HUES64 (cell line): Measurements from ENCODE around the gene FGF11.
"Not testable (repeated sequence)": the region's sequence is repeated elsewhere in the genome, so short reads cannot be mapped to it uniquely, and the experiment has no call there.

Experiments
- H3K27ac ChIP-seq: 2 replicates; pipeline ENCODE4 v1.7.0; 2013; ENCODE audit warnings: low read depth, low read length, inconsistent platforms
- H3K27me3 ChIP-seq: 2 replicates; pipeline ENCODE4 v1.6.1; 2013; ENCODE audit warnings: mild to moderate bottlenecking, low read length; ENCODE audit not compliant: insufficient read depth
- H3K36me3 ChIP-seq: 2 replicates; pipeline ENCODE4 v1.6.1; 2013; ENCODE audit warnings: mild to moderate bottlenecking, low read length; ENCODE audit not compliant: insufficient read depth
- H3K4me1 ChIP-seq: 2 replicates; pipeline ENCODE4 v1.6.1; 2013; ENCODE audit warnings: mild to moderate bottlenecking, low read length, moderate library complexity; ENCODE audit not compliant: insufficient read depth
- H3K4me3 ChIP-seq: 2 replicates; pipeline ENCODE4 v1.5.1; 2013; ENCODE audit warnings: mild to moderate bottlenecking, low read length, moderate library complexity
- H3K9ac ChIP-seq: 2 replicates; pipeline ENCODE4 v1.6.1; 2013; ENCODE audit warnings: mild to moderate bottlenecking, low read depth, low read length
- H3K9me3 ChIP-seq: 2 replicates; pipeline ENCODE4 v1.6.1; 2013; ENCODE audit warnings: low read depth, low read length; ENCODE audit not compliant: insufficient read depth
- WGBS: fragments of 150-250, 120-280 bp; methylation state at CpG from one replicate; pipeline ENCODE4 v1.1.7; 2013; ENCODE audit warnings: missing lambda C conversion rate; 5-methylcytosine and 5-hydroxymethylcytosine counted together

The FGF11 gene

GRCh38 chr17:7466639-7467341, 27.5 kb downstream of the FGF11 start:
- WGBS: 91% methylated on average over 16 of the region's 16 CpGs
- H3K9ac ChIP-seq: no peak overlapping the region
- peaks cover 17% of the 10 kb centered on the region for H3K36me3 ChIP-seq
- H3K4me1 ChIP-seq: no peaks in the 10 kb centered on the region
- no peak overlapping the region for H3K27ac ChIP-seq
- H3K4me3 ChIP-seq: no peak overlapping the region
- no peaks in the 10 kb centered on the region for H3K9me3 ChIP-seq
- no peaks in the 10 kb centered on the region for H3K27me3 ChIP-seq

- H3K9me3 ChIP-seq: no peaks in the 10 kb centered on the region
- H3K27me3 ChIP-seq: no peaks in the 10 kb centered on the region
- no peak overlapping the region for H3K9ac ChIP-seq
- H3K4me1 ChIP-seq: no peaks in the 10 kb centered on the region
- WGBS: 97% methylated on average over 3 of the region's 3 CpGs
- no peak overlapping the region for H3K27ac ChIP-seq
- no peak overlapping the region for H3K4me3 ChIP-seq
- peaks cover 17% of the 10 kb centered on the region for H3K36me3 ChIP-seq
Measured at GRCh38 chr17:7467498-7467897, 28.2 kb downstream of the FGF11 start.

- H3K36me3 ChIP-seq: peaks cover 17% of the 10 kb centered on the region
- 97% methylated on average over 11 of the region's 11 CpGs for WGBS
- no peaks in the 10 kb centered on the region for H3K27me3 ChIP-seq
- no peaks in the 10 kb centered on the region for H3K9me3 ChIP-seq
- no peaks in the 10 kb centered on the region for H3K4me1 ChIP-seq
- H3K4me3 ChIP-seq: no peak overlapping the region
- no peak overlapping the region for H3K27ac ChIP-seq
- H3K9ac ChIP-seq: no peak overlapping the region
Measured at GRCh38 chr17:7468290-7468689, 29.0 kb downstream of the FGF11 start.

GRCh38 chr17:7468804-7469389, 29.6 kb downstream of the FGF11 start:
- no peak overlapping the region for H3K27ac ChIP-seq
- 90% methylated on average over 12 of the region's 12 CpGs for WGBS
- no peak overlapping the region for H3K4me3 ChIP-seq

GRCh38 chr17:7469843-7470242, 30.5 kb downstream of the FGF11 start:
- not testable (repeated sequence) for H3K4me1 ChIP-seq, H3K4me3 ChIP-seq, H3K27me3 ChIP-seq, H3K27ac ChIP-seq, H3K9ac ChIP-seq, H3K9me3 ChIP-seq
- WGBS: 95% methylated on average over 11 of the region's 12 CpGs
- peaks cover 11% of the 10 kb centered on the region for H3K36me3 ChIP-seq

More at GRCh38 chr17:7468804-7469389, 29.6 kb downstream of the FGF11 start:
- Histone ChIP-seq H3K9me3 (no peaks in the 10 kb centered on the region), H3K36me3 (peaks cover 13% of the 10 kb centered on the region), H3K9ac (no peak overlapping the region), H3K4me1 (no peaks in the 10 kb centered on the region), H3K27me3 (no peaks in the 10 kb centered on the region)

DNA sequence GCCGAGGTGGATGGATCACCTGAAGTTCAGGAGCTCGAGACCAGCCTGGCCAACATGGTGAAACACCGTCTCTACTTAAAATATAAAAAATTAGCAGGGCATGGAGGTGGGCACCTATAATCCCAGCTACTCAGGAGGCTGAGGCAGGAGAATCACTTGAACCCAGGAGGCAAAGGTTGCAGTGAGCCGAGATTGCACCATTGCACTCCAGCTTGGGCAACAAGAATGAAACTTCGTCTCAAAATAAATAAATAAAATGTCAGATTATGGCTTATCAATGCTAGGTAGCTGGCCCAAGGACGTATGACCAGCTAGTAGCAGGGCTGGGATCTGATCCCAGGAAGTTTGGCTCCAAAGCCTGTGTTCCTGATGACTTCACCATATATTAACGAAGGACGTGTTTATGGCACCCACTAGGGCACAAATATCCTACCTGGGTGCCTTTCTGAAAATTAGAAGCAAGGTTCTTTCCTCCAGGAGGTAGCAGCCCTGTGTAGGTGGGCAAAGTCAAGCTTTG, 31.2 kb downstream of the FGF11 start:
- H3K4me1 ChIP-seq, H3K4me3 ChIP-seq, H3K9me3 ChIP-seq, H3K27me3 ChIP-seq, H3K27ac ChIP-seq, H3K9ac ChIP-seq: not testable (repeated sequence)
- H3K36me3 ChIP-seq: peaks cover 11% of the 10 kb centered on the region
- WGBS: 96% methylated on average over 8 of the region's 8 CpGs

- Histone ChIP-seq H3K36me3 (peaks cover 11% of the 10 kb centered on the region), H3K4me3 (no peak overlapping the region), H3K4me1 (peaks cover 8% of the 10 kb centered on the region), H3K9me3 (no peaks in the 10 kb centered on the region), H3K27ac (no peak overlapping the region), H3K9ac (no peak overlapping the region), H3K27me3 (no peaks in the 10 kb centered on the region)
- WGBS: 95% methylated on average over 2 of the region's 2 CpGs
Measured at GRCh38 chr17:7471729-7472128, 32.4 kb downstream of the FGF11 start.

DNA sequence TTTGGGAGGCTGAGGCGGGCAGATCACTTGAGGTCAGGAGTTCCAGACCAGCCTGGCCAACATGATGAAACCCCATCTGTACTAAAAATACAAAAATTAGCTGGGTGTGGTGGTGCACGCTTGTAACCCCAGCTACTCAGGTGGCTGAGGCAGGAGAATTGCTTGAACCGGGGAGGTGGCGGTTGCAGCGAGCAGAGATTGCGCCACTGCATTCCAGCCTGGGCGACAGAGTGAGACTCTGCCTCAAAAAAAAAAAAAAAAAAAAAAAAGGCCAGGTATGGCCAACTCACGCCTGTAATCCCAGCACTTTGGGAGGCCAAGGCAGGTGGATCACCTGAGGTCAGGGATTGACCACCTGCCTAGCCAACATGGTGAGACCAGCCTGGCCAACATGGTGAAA, 35.5 kb downstream of the FGF11 start:
- peaks cover 28% of the 10 kb centered on the region for H3K4me1 ChIP-seq
- not testable (repeated sequence) for H3K36me3 ChIP-seq, H3K4me3 ChIP-seq, H3K9me3 ChIP-seq, H3K27me3 ChIP-seq, H3K27ac ChIP-seq, H3K9ac ChIP-seq
- 89% methylated on average over 8 of the region's 8 CpGs for WGBS

DNA sequence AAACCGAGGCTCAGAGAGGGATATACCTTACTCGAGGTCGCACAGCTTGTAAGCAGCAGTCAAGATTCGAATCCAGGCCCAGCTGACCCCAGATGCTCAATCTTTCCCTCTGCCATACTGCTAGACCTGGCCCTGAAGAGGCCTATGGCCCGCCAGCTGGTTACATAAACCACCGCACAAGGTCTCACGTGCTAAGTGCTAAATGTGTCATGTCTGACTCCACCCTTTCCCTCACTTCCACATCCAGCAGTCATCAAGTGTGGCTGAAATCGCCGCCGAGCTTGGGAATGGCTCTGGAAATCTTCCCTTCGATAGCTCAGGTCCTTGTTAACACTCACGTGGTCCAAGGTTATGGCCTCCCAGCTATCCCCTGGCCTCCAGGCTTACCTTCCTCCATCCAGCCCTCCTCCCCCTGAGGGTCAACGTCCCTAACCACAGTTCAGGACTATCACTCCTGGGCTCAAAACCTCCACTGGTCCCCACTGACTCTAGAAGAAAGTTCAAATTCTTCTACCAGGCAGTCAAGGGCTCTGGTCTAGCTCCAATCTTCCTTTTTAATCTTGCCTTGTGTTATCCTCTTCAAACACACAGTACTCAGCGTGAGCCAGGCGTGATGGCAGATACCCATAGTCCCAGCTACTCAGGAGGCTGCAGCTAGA, 36.6 kb downstream of the FGF11 start:
- Histone ChIP-seq H3K4me1 (peaks cover 33% of the 10 kb centered on the region), H3K9me3 (no peaks in the 10 kb centered on the region), H3K4me3 (no peak overlapping the region), H3K27me3 (no peaks in the 10 kb centered on the region), H3K27ac (no peak overlapping the region), H3K9ac (no peak overlapping the region), H3K36me3 (no peaks in the 10 kb centered on the region)
- 93% methylated on average over 15 of the region's 15 CpGs for WGBS

- Histone ChIP-seq H3K36me3 (no peaks in the 10 kb centered on the region), H3K27ac (no peak overlapping the region), H3K4me1 (peaks cover 33% of the 10 kb centered on the region), H3K9me3 (no peaks in the 10 kb centered on the region), H3K9ac (no peak overlapping the region), H3K27me3 (no peaks in the 10 kb centered on the region), H3K4me3 (no peak overlapping the region)
- WGBS: 39% methylated on average over 3 of the region's 3 CpGs
Measured at GRCh38 chr17:7476494-7476893, 37.2 kb downstream of the FGF11 start.

DNA sequence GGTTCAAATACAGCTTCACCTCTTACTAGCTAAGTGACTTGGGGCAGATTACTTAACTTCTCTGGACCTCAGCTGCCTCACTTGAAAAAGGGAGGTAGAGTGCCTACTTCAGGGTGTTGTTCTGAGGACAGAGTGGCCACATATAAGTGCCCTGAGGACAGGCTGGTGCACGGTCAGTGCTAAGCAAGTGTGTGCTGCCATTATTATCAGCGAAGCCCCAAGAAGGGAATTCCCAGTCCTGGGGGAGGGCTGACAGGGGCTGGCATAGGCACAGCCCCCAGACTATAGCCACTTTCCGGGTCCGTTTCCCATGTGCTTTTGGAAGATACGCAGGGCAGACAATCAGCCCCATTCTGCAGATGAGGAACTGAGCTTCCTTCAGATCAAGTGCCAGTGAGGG, 37.6 kb downstream of the FGF11 start:
- H3K9ac ChIP-seq: no peak overlapping the region
- H3K4me1 ChIP-seq: peaks cover 33% of the 10 kb centered on the region
- no peaks in the 10 kb centered on the region for H3K36me3 ChIP-seq
- no peaks in the 10 kb centered on the region for H3K27me3 ChIP-seq
- H3K9me3 ChIP-seq: no peaks in the 10 kb centered on the region
- H3K4me3 ChIP-seq: 0 out of 2 replicates have a peak overlapping the region, but pooled peaks have one; percentile 3
- WGBS: 92% methylated on average over 5 of the region's 5 CpGs
- no peak overlapping the region for H3K27ac ChIP-seq
